IMR-90 (cell line): ENCODE measurements around the gene NUTM2A. TPM values are rescaled to one million over a fixed set of nuclear protein-coding genes. Genes with fewer than 3 reads are reported as not detected.
"Not testable (repeated sequence)": the region's sequence is repeated elsewhere in the genome, so short reads cannot be mapped to it uniquely, and the experiment has no call there.

Experiments
- ATAC-seq: fragments of 200-7000 bp; cut with Tn5 transposase; 2 replicates; pipeline ENCODE4 v1.9.1; 2020; ENCODE audit warnings: low read depth, mild to moderate bottlenecking, moderate library complexity
- BruUV-seq: library from RNA; stranded (reverse); fragments of 400-500 nt; replicated peaks from 2 replicates; lab custom pipeline; 2021; lab: Mats Ljungman, UMichigan
- CTCF ChIA-PET: fragments of 300-600 bp; formaldehyde crosslinking; extraction: SDS; loops from one replicate; lab custom pipeline; 2021; ENCODE audit warnings: antibody characterized with exemption; lab: Yijun Ruan, JAX
- POLR2A ChIA-PET: fragments of 300-600 bp; sonication (Branson Sonifier 250); formaldehyde crosslinking; loops from one replicate; lab custom pipeline; 2022; ENCODE audit warnings: antibody characterized with exemption; ENCODE audit not compliant: unreplicated experiment; lab: Charles Lee
- DNase-seq: peaks from one replicate; pipeline ENCODE4 v3.0.0; 2013
- H2AFZ ChIP-seq: replicated peaks from 2 replicates; pipeline ENCODE3; 2013; ENCODE audit warnings: low read length, mild to moderate bottlenecking; ENCODE audit not compliant: poor library complexity
- H2AK5ac ChIP-seq: 2 replicates; pipeline ENCODE4 v1.6.1; 2013; ENCODE audit warnings: low read depth, low read length, inconsistent platforms
- H2AK9ac ChIP-seq: replicated peaks from 2 replicates; pipeline ENCODE3; 2013; ENCODE audit warnings: mild to moderate bottlenecking, low read depth, low read length, moderate library complexity; ENCODE audit not compliant: poor library complexity
- H2BK120ac ChIP-seq: 2 replicates; pipeline ENCODE4 v1.6.1; 2013; ENCODE audit warnings: low read depth, low read length, inconsistent platforms
- H2BK15ac ChIP-seq: 3 replicates; pipeline ENCODE4 v1.6.1; 2013; ENCODE audit warnings: low read depth, low read length, inconsistent platforms
- H2BK20ac ChIP-seq: 2 replicates; pipeline ENCODE4 v1.6.1; 2013; ENCODE audit warnings: low read depth, mild to moderate bottlenecking, inconsistent platforms, low read length, moderate library complexity
- H2BK5ac ChIP-seq: 2 replicates; pipeline ENCODE4 v1.6.1; 2013; ENCODE audit warnings: mild to moderate bottlenecking, low read depth, low read length, inconsistent platforms; ENCODE audit not compliant: poor library complexity, severe bottlenecking
- H3K14ac ChIP-seq: replicated peaks from 2 replicates; pipeline ENCODE4 v1.6.1; 2013; ENCODE audit warnings: low read depth, low read length, inconsistent platforms
- H3K18ac ChIP-seq: 2 replicates; pipeline ENCODE4 v1.6.1; 2013; ENCODE audit warnings: low read depth, low read length, control low read depth
- H3K23ac ChIP-seq: 2 replicates; pipeline ENCODE4 v1.6.1; 2013; ENCODE audit warnings: low read depth, low read length, inconsistent platforms
- H3K27ac ChIP-seq: 2 replicates; pipeline ENCODE4 v1.5.1; 2013; ENCODE audit warnings: mild to moderate bottlenecking, control low read depth, low read length; ENCODE audit not compliant: insufficient read depth
- H3K27me3 ChIP-seq: 2 replicates; pipeline ENCODE4 v1.6.1; 2013; ENCODE audit warnings: low read length; ENCODE audit not compliant: control insufficient read depth, insufficient read depth
- H3K36me3 ChIP-seq: 2 replicates; pipeline ENCODE4 v1.6.1; 2013; ENCODE audit warnings: low read length, mixed read lengths; ENCODE audit not compliant: control insufficient read depth, insufficient read depth
- H3K4ac ChIP-seq: 2 replicates; pipeline ENCODE4 v1.6.1; 2013; ENCODE audit warnings: low read depth, low read length, inconsistent platforms
- H3K4me1 ChIP-seq: 2 replicates; pipeline ENCODE4 v1.6.1; 2013; ENCODE audit warnings: low read length, mixed read lengths; ENCODE audit not compliant: control insufficient read depth, insufficient read depth
- H3K4me2 ChIP-seq: 2 replicates; pipeline ENCODE4 v1.6.1; 2013; ENCODE audit warnings: low read depth, mild to moderate bottlenecking, control low read depth, low read length, moderate library complexity
- H3K4me3 ChIP-seq: 2 replicates; pipeline ENCODE4 v1.5.1; 2013; ENCODE audit warnings: low read depth, mild to moderate bottlenecking, control low read depth, low read length, moderate library complexity; ENCODE audit not compliant: insufficient read depth
- H3K56ac ChIP-seq: 2 replicates; pipeline ENCODE4 v1.6.1; 2013; ENCODE audit warnings: low read length, inconsistent platforms; ENCODE audit not compliant: insufficient read depth; ENCODE audit errors: extremely low read depth
- H3K79me1 ChIP-seq, 2 experiments: 2 replicates each; pipeline ENCODE4 v1.6.1; 2013; ENCODE audit warnings: low read length in 2 of 2, inconsistent platforms in 1 of 2, low read depth in 1 of 2
- H3K9ac ChIP-seq: 2 replicates; pipeline ENCODE4 v1.6.1; 2013; ENCODE audit warnings: low read depth, low read length, control low read depth
- H3K9me1 ChIP-seq: 2 replicates; pipeline ENCODE4 v1.6.1; 2013; ENCODE audit warnings: low read length, inconsistent platforms; ENCODE audit not compliant: insufficient read depth
- H3K9me3 ChIP-seq: 2 replicates; pipeline ENCODE4 v1.6.1; 2013; ENCODE audit warnings: low read length; ENCODE audit not compliant: control insufficient read depth, insufficient read depth
- H4K20me1 ChIP-seq: 2 replicates; pipeline ENCODE4 v1.6.1; 2013; ENCODE audit warnings: low read length, inconsistent platforms; ENCODE audit not compliant: insufficient read depth
- H4K5ac ChIP-seq: 2 replicates; pipeline ENCODE4 v1.6.1; 2013; ENCODE audit warnings: mild to moderate bottlenecking, low read depth, low read length, control low read depth
- H4K8ac ChIP-seq, 2 experiments: 2 replicates each; pipeline ENCODE4 v1.6.1; 2013; ENCODE audit warnings: low read depth in 2 of 2, low read length in 2 of 2, control low read depth in 1 of 2, inconsistent platforms in 1 of 2
- H4K91ac ChIP-seq: 2 replicates; pipeline ENCODE4 v1.6.1; 2013; ENCODE audit warnings: low read depth, low read length, inconsistent platforms; ENCODE audit not compliant: insufficient read depth
- WGBS, 2 experiments: methylation state at CpG; one replicate each; pipeline versions ENCODE4 v1.1.5 to v1.1.7; 2013; ENCODE audit warnings: missing lambda C conversion rate in 2 of 2; ENCODE audit not compliant: insufficient read length in 1 of 2; ENCODE audit errors: extremely low coverage in 2 of 2; 5-methylcytosine and 5-hydroxymethylcytosine counted together
- dilution Hi-C: fragments of 300-500 bp; cut with HindIII; formaldehyde crosslinking; loops from one replicate; pipeline ENCODE4 v1.14.3; 2018; ENCODE audit warnings: low sequenced_read_pairs; ENCODE audit not compliant: unreplicated experiment
- in situ Hi-C: fragments of 300-500 bp; cut with MboI; formaldehyde crosslinking; loops from 3 replicates; pipeline ENCODE4 v1.14.3; 2019; ENCODE audit warnings: low sequenced_read_pairs, inconsistent platforms, mixed read lengths
- intact Hi-C: fragments of 100-400 bp; cut with micrococcal nuclease; formaldehyde crosslinking; loops from 2 replicates; pipeline ENCODE4 v1.10.0; 2022
- polyA plus RNA-seq, 3 experiments: library from polyadenylated mRNA; depleted of rRNA; stranded (reverse); fragments of >200 nt; gene quantifications; 2 replicates each; pipeline ENCODE4 v1.2.3, GENCODE V29; 2012; ENCODE audit warnings: low replicate concordance in 1 of 3
- total RNA-seq: library from RNA; depleted of rRNA; stranded (reverse); fragments of >200 nt; gene quantifications from 2 replicates; pipeline ENCODE4 v1.2.3, GENCODE V29; 2012

Gene NUTM2A
- total and polyA plus RNA-seq, 2 of the 4 experiments (the other 2 are of a cell fraction): 0.10 to 0.18 TPM

DNA sequence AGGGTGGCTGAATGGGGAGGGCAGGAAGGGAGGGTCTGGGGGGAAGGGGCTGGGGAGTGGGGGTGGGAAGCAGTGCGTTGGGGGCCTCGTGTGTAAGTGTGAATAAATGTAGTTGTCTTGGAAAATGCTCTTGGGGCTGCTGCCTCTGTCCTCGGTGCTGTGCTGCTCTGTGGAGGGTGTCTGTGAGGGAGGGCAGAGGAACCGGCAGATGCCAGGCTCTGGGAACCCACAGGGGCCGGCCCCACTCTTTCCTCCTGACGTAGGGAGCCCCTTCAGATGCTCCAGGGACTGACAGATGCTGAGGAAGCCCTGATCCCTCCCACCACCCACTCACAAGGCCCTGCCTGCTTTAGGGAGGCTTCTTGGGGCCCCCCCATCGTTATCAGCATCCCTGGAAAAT, 9.6 kb downstream of the NUTM2A start:
- in situ Hi-C loops, H3K9me3 ChIP-seq, H3K27ac ChIP-seq, H3K4me3 ChIP-seq, H3K56ac ChIP-seq, POLR2A ChIA-PET, H3K14ac ChIP-seq, H2AK5ac ChIP-seq, H3K23ac ChIP-seq, H2BK120ac ChIP-seq, intact Hi-C loops, H2AK9ac ChIP-seq, H3K4me1 ChIP-seq, H4K91ac ChIP-seq, H2BK15ac ChIP-seq, H2AFZ ChIP-seq, H3K4ac ChIP-seq, dilution Hi-C loops, H3K18ac ChIP-seq, CTCF ChIA-PET, H3K36me3 ChIP-seq, H3K9me1 ChIP-seq, H3K9ac ChIP-seq, BruUV-seq, DNase-seq, H3K4me2 ChIP-seq, H4K20me1 ChIP-seq, H2BK5ac ChIP-seq, H4K8ac ChIP-seq, H4K5ac ChIP-seq, H3K79me1 ChIP-seq, ATAC-seq, H2BK20ac ChIP-seq, H3K27me3 ChIP-seq: not testable (repeated sequence)
- no CpG with 5 or more reads among the region's 7 CpGs for WGBS, 2 experiments

DNA sequence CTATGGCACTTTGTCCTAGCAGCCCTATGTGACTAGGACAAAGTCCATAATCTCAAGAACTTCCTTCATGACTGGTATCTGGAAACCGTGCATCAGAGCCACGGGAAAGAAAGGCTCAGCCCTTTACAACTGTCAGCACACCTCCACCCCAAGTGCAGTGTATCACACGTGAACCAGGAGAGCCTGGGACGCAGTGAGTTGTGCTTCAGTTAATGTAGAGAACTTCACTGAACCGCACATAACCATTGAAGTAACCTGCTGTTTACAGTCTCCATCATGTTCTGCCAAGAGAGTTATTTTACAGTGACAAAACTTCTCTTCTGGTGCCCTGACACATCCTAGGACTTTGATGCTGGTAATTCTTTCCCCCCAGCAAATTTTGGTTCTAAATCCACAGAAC, 12.0 kb downstream of the NUTM2A start:
- POLR2A ChIA-PET, H4K91ac ChIP-seq: not testable (repeated sequence)
- no CpG with 5 or more reads among the region's 5 CpGs for WGBS, 2 experiments

More for the DNA sequence above, 12.0 kb downstream of the NUTM2A start:
- H4K5ac ChIP-seq, H2AK5ac ChIP-seq, H2BK5ac ChIP-seq, H3K27me3 ChIP-seq, DNase-seq, dilution Hi-C loops, H3K9me3 ChIP-seq, H3K36me3 ChIP-seq, H3K23ac ChIP-seq, H4K8ac ChIP-seq, H2AFZ ChIP-seq, H2AK9ac ChIP-seq, H3K4me2 ChIP-seq, H4K20me1 ChIP-seq, H2BK120ac ChIP-seq, H3K18ac ChIP-seq, H3K9ac ChIP-seq, intact Hi-C loops, H3K27ac ChIP-seq, H3K4me1 ChIP-seq, ATAC-seq, H3K9me1 ChIP-seq, H3K4ac ChIP-seq, H2BK15ac ChIP-seq, H2BK20ac ChIP-seq, H3K79me1 ChIP-seq, in situ Hi-C loops, CTCF ChIA-PET, H3K14ac ChIP-seq, H3K4me3 ChIP-seq, BruUV-seq, H3K56ac ChIP-seq: not testable (repeated sequence)
